HepG2 (cell line): ENCODE results near the gene MIGA2. TPM values are rescaled to one million over a fixed set of nuclear protein-coding genes. Genes with fewer than 3 reads are reported as not detected.

Experiments used
- ATAC-seq: fragments of 200-7000 bp; cut with Tn5 transposase; 3 replicates; pipeline ENCODE4 v1.9.1; 2020; ENCODE audit warnings: mild to moderate bottlenecking, moderate library complexity
- BruUV-seq: library from RNA; stranded (reverse); fragments of 400-500 nt; replicated peaks from 2 replicates; lab custom pipeline; 2021; lab: Mats Ljungman, UMichigan
- CTCF ChIA-PET: fragments of 300-600 bp; formaldehyde crosslinking; extraction: SDS; loops from one replicate; lab custom pipeline; 2021; ENCODE audit warnings: low total read pairs, inconsistent platforms, low intra/inter-chr PET ratio; lab: Yijun Ruan, JAX
- POLR2A ChIA-PET: fragments of 350-600 bp; sonication (Branson Sonifier 250); formaldehyde crosslinking; loops from one replicate; lab custom pipeline; 2020; ENCODE audit warnings: antibody characterized with exemption, inconsistent platforms; lab: Yijun Ruan, JAX
- DNase-seq: peaks from one replicate; pipeline ENCODE4 v3.0.0-alpha.2; 2015; ENCODE audit warnings: low spot score
- FAIRE-seq: peaks from 3 replicates; lab custom pipeline; 2011; peaks lifted over from hg19 to GRCh38; lab: Jason Lieb, UNC
- H2AFZ ChIP-seq: one replicate; pipeline ENCODE4 v1.6.1; 2011; ENCODE audit warnings: low read length, inconsistent platforms
- H3K27ac ChIP-seq: fragments of 300-600 bp; 3 replicates; pipeline ENCODE4 v1.8.0; 2011; ENCODE audit warnings: mixed run types, mild to moderate bottlenecking, mixed read lengths, low read length, inconsistent platforms; ENCODE audit not compliant: insufficient read depth; ENCODE audit errors: extremely low read length
- H3K27me3 ChIP-seq, 2 experiments: fragments of 200-600 bp in 1 of 2; 2 replicates in 1 of 2; 3 replicates in 1 of 2; pipeline versions ENCODE4 v1.6.0 to v1.8.0; 2011; ENCODE audit warnings: low read length in 2 of 2, mild to moderate bottlenecking in 2 of 2, moderate library complexity in 2 of 2, inconsistent platforms in 1 of 2; ENCODE audit not compliant: insufficient read depth in 2 of 2, control insufficient read depth in 1 of 2
- H3K36me3 ChIP-seq, 2 experiments: fragments of 200-600 bp in 1 of 2; replicated peaks in 1 of 2; 2 replicates in 1 of 2; 3 replicates in 1 of 2; pipeline versions ENCODE4 v1.5.1 to v1.8.0; 2011; ENCODE audit warnings: low read length in 2 of 2, inconsistent platforms in 1 of 2; ENCODE audit not compliant: insufficient read depth in 2 of 2, control insufficient read depth in 1 of 2
- H3K4me1 ChIP-seq: 2 replicates; pipeline ENCODE4 v1.5.1; 2012; ENCODE audit warnings: low read length, inconsistent platforms; ENCODE audit not compliant: insufficient read depth
- H3K4me2 ChIP-seq: 2 replicates; pipeline ENCODE4 v1.6.0; 2011; ENCODE audit warnings: low read depth, low read length, inconsistent platforms
- H3K4me3 ChIP-seq, 3 experiments: fragments of 200-600 bp in 1 of 3; sonication (generic), shearing (Covaris generic) in 1 of 3; replicated peaks in 1 of 3; 2 replicates each; pipeline ENCODE4 v1.5.1; 2011 to 2016; ENCODE audit warnings: low read length in 3 of 3, inconsistent platforms in 2 of 3, low read depth in 2 of 3, mild to moderate bottlenecking in 2 of 3, control low read depth in 1 of 3, mixed read lengths in 1 of 3; ENCODE audit not compliant: insufficient read depth in 1 of 3
- H3K79me2 ChIP-seq: one replicate; pipeline ENCODE4 v1.6.1; 2011; ENCODE audit warnings: low read length, inconsistent platforms; ENCODE audit not compliant: insufficient read depth
- H3K9ac ChIP-seq: 2 replicates; pipeline ENCODE4 v1.6.0; 2011; ENCODE audit warnings: mild to moderate bottlenecking, low read depth, low read length, inconsistent platforms; ENCODE audit not compliant: insufficient read depth
- H3K9me3 ChIP-seq: 2 replicates; pipeline ENCODE4 v1.5.1; 2012; ENCODE audit warnings: mild to moderate bottlenecking, low read length
- H4K20me1 ChIP-seq: 2 replicates; pipeline ENCODE4 v1.6.0; 2011; ENCODE audit warnings: inconsistent platforms, mild to moderate bottlenecking, low read length, moderate library complexity; ENCODE audit not compliant: insufficient read depth
- ZBTB3 ChIP-seq: sonication (generic); formaldehyde crosslinking; IDR thresholded peaks from 2 replicates; pipeline ENCODE4 v1.4.0; 2020; ENCODE audit warnings: low read depth, mild to moderate bottlenecking, moderate library complexity, missing genetic modification reagents, borderline replicate concordance
- ZBTB33 ChIP-seq: sonication (generic); formaldehyde crosslinking; IDR thresholded peaks from 2 replicates; pipeline ENCODE4 v1.4.0; 2020; ENCODE audit warnings: missing genetic modification reagents
- ZNF770 ChIP-seq: sonication (generic); formaldehyde crosslinking; IDR thresholded peaks from 2 replicates; pipeline ENCODE4 v1.5.0; 2020; ENCODE audit warnings: mild to moderate bottlenecking, missing genetic modification reagents
- WGBS: methylation state at CpG from one replicate; pipeline ENCODE4 v1.1.6; 2017; ENCODE audit warnings: low lambda C conversion rate; 5-methylcytosine and 5-hydroxymethylcytosine counted together
- in situ Hi-C: cut with HindIII; loops from 2 replicates; pipeline ENCODE4 v1.10.0; 2017; ENCODE audit warnings: low pct_unique_long_range_greater_than_20kb; ENCODE audit not compliant: extremely low pct_ligation_motif_present
- intact Hi-C: fragments of 100-400 bp; cut with micrococcal nuclease; formaldehyde crosslinking; loops from one replicate; pipeline ENCODE4 v1.10.0; 2022; ENCODE audit not compliant: unreplicated experiment
- polyA plus RNA-seq, 8 experiments: library from polyadenylated mRNA; depleted of rRNA in 3 of 8; stranded (reverse) in 7 of 8; unstranded in 1 of 8; fragments of >200 nt; fragmentation: Illumina TruSeq in 4 of 8; extraction: Trizol in 4 of 8; gene quantifications; 2 replicates each; pipeline versions ENCODE4 v1.2.1 to v1.2.3, GENCODE V29; 2011 to 2016; ENCODE audit warnings: low read depth in 4 of 8, missing spikeins in 1 of 8, mixed read lengths in 1 of 8; ENCODE audit not compliant: insufficient read depth in 1 of 8
- total RNA-seq, 5 experiments: library from RNA; depleted of rRNA; stranded (reverse); fragments of >200 nt; fragmentation: Illumina TruSeq; extraction: Trizol; gene quantifications; 2 replicates each; pipeline ENCODE4 v1.2.3, GENCODE V29; 2016; ENCODE audit warnings: low read depth in 1 of 5

MIGA2 gene
- total and polyA plus RNA-seq, 2 of the 13 experiments (the other 11 are each of a cell fraction or from before 2014, with no cell fraction given), result 10.8 to 17.1 TPM

GRCh38 chr9:129074106-129074505, 37.7 kb downstream of the MIGA2 start:
- intact Hi-C loops, result no loop called here
- Histone ChIP-seq H3K36me3 (peaks cover 0 to 2% of the 10 kb centered on the region in 2 experiments; a peak in 2 of 5 replicates), H3K4me2 (no peak overlapping the region), H3K4me1 (peaks cover 47% of the 10 kb centered on the region), H3K27me3 (no peaks in the 10 kb centered on the region), H3K27ac (no peak overlapping the region), H2AFZ (no peak overlapping the region), H3K9me3 (no peaks in the 10 kb centered on the region), H3K9ac (no peak overlapping the region), H3K79me2 (peaks cover 4% of the 10 kb centered on the region), H3K4me3 (no peak overlapping the region), H4K20me1 (no peaks in the 10 kb centered on the region)
- no TSS peak for BruUV-seq
- no peak for ATAC-seq
- ChIA-PET CTCF (no interaction called here), POLR2A (interaction anchor here (1.3 kb wide), 1 partner anchor 38 kb away, joined by 3 read pairs; the partner anchor contains the start of gene MIGA2)
- in situ Hi-C loops, result no loop called here
- no peak for FAIRE-seq
- WGBS, result 66% methylated on average over 3 of the region's 3 CpGs
- TF ChIP-seq ZNF770 (peak; percentile 72), ZBTB3 (CRISPR knock-in tag) (no peak), ZBTB33 (CRISPR knock-in tag) (peak; percentile 57; the same call in 1 of the 2 replicates)
- no peak for DNase-seq
